ENCODE results near the gene PDE11A.

GRCh38 chr2:178101321-178102079 lies 28.9 kb upstream of the PDE11A start:
- TF ChIP-seq HMGXB4 (CRISPR knock-in tag; IDR thresholded peaks at IDR 0.05; ENCODE audit: borderline replicate concordance) (no peak), MYC (IDR thresholded peaks at IDR 0.05; ENCODE audit: borderline replicate concordance, low read length) (no peak), EP300 (IDR thresholded peaks at IDR 0.05) (no peak)
- TF ChIP-seq, protein P1, sequence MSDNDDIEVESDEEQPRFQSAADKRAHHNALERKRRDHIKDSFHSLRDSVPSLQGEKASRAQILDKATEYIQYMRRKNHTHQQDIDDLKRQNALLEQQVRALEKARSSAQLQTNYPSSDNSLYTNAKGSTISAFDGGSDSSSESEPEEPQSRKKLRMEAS (IDR thresholded peaks at IDR 0.05) = no peak
- TF ChIP-seq, protein P2, sequence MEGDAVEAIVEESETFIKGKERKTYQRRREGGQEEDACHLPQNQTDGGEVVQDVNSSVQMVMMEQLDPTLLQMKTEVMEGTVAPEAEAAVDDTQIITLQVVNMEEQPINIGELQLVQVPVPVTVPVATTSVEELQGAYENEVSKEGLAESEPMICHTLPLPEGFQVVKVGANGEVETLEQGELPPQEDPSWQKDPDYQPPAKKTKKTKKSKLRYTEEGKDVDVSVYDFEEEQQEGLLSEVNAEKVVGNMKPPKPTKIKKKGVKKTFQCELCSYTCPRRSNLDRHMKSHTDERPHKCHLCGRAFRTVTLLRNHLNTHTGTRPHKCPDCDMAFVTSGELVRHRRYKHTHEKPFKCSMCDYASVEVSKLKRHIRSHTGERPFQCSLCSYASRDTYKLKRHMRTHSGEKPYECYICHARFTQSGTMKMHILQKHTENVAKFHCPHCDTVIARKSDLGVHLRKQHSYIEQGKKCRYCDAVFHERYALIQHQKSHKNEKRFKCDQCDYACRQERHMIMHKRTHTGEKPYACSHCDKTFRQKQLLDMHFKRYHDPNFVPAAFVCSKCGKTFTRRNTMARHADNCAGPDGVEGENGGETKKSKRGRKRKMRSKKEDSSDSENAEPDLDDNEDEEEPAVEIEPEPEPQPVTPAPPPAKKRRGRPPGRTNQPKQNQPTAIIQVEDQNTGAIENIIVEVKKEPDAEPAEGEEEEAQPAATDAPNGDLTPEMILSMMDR (IDR thresholded peaks at IDR 0.05) = no peak

All from A549 (cell line).